Measurements from ENCODE around the gene PTF1A.

PTF1A gene, protein sequence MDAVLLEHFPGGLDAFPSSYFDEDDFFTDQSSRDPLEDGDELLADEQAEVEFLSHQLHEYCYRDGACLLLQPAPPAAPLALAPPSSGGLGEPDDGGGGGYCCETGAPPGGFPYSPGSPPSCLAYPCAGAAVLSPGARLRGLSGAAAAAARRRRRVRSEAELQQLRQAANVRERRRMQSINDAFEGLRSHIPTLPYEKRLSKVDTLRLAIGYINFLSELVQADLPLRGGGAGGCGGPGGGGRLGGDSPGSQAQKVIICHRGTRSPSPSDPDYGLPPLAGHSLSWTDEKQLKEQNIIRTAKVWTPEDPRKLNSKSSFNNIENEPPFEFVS

DNA sequence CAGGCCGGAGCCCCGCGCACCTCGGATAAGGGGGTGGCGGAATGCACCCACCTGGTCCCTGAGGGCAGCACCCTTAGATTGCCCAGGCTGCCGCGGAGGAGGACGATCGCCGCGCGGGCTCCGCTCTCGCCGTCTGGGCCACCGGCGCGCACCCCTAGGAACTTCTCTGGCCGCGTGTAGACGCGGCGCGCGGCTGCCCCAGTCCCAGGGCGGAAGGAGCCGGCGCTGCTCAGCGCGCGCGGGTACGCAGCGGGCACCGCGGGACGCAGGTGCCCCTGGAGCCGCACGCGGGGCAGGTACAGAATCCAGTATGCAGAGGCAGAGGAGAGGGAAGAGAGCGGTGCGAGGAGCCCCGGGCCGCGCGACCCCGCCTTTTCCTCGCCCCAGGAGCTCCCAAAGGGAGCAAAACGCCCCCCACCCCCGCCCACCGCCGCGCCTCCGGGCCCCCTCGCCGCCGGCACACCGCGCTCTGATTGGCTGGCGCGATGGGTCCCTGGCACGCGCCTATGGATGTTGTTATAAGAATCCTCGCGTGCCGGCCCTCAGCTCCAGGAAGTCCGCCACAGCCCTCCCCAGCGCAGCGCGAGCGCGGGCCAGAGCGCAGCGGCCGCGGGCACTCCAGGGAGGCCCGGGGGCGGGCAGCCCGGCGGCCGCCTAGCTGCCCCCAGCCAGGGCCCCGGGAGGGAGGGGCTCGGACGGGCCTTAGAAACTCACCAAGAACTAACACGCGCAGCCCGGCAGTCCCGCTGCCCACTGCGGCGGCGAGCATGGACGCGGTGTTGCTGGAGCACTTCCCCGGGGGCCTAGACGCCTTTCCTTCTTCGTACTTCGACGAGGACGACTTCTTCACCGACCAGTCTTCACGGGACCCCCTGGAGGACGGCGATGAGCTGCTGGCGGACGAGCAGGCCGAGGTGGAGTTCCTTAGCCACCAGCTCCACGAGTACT lies at the start of gene PTF1A:
Gene PTF1A, plus strand, starts transcription at position 549 of the 948 bp plus-strand sequence. Its CDS starts 219 bp downstream, at position 768.
- no peak for DNase-seq (ENCODE audit: low spot score)

DNA sequence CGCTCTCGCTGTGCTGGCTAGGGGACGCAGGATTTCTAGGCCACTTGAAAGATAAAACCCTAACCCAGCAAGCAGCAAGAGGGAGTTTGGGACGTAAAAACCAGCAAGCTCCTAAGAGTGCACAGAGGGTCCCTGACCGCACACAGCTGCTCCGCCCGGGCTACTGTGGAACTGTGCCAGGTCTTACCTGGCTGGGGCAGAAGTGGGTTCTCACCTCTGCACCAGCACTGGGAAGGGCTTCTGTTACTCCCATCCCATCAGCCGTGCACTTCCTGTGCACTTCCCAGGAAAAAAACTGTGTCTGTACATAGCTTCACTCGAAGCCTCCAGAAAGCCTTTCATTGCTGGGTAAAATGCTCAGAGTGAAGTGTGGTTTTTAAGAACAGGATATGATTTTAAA lies 45.9 kb upstream of the PTF1A start:
- DNase-seq (ENCODE audit: low spot score), result no peak

- no peak for DNase-seq (ENCODE audit: low spot score)
Observed at GRCh38 chr10:23147035-23147434, 45.1 kb upstream of the PTF1A start.

- DNase-seq (ENCODE audit: low spot score), result no peak
Observed at GRCh38 chr10:23148214-23148613, 43.9 kb upstream of the PTF1A start.

- DNase-seq (ENCODE audit: low spot score), result no peak
Observed at GRCh38 chr10:23150091-23150490, 42.0 kb upstream of the PTF1A start.

- DNase-seq (ENCODE audit: low spot score), result no peak
Observed at GRCh38 chr10:23150610-23151009, 41.5 kb upstream of the PTF1A start.

DNA sequence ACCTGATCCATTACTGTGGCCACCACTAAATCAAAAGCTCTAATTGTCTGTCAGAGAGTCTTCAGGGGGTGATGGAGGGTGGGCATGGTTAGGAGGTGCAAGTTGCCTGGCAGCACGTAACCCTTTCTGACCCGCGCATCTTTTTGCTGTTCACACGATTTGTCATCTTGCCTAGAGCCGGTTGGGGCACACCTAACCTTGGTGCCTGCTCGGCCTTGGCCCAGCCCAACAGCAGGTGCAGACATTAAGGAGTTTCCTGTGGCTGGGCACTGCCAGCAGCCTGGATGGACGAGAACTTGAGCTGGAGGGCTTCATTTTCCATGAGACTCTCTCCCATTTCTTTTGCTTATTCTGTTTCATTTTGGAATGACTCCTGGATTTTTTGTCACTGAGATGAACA lies 41.0 kb upstream of the PTF1A start:
- DNase-seq (ENCODE audit: low spot score), result no peak

DNA sequence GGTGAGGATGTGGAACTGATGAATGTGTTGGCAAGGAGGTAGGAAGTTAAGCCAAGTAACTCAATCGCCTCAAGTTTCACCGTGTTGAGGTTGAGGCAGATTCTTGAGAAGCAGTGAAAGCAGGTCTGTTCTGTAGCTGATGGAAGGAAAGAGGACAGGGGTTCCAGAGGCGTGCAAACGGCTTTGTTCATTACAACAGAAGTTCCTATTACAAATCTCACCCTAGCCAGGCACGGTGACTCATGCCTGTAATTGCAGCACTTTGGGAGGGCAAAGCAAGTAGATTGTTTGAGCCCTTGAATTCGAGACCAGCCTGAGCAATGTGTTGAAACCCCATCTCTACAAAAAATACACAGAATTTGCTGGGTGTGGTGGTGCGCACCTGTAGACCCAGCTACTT lies 36.9 kb upstream of the PTF1A start:
- no peak for DNase-seq (ENCODE audit: low spot score)

GRCh38 chr10:23156447-23157150 lies 35.5 kb upstream of the PTF1A start:
- DNase-seq (ENCODE audit: low spot score), result no peak

DNA sequence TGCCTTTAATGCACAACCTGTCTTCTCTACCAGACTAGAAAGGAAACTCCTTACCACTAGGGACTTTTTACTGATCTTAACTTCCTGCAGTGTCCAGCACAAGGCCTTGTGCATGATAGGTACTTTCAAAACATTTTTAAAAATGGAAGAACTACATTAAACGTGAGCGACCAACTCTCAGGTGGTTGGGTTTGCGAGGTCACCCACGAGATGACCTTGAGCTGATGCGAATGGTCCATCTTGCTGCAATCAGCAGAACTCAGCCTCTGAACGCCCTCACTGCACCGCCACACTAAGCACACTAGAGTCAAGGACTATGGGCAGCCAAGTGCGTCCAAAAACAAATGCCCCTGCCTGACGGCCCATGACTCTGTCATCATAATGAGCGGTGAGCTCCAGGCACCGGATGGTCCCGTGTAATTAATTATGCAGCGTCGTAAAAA lies 34.9 kb upstream of the PTF1A start:
- DNase-seq (ENCODE audit: low spot score), result no peak

DNA sequence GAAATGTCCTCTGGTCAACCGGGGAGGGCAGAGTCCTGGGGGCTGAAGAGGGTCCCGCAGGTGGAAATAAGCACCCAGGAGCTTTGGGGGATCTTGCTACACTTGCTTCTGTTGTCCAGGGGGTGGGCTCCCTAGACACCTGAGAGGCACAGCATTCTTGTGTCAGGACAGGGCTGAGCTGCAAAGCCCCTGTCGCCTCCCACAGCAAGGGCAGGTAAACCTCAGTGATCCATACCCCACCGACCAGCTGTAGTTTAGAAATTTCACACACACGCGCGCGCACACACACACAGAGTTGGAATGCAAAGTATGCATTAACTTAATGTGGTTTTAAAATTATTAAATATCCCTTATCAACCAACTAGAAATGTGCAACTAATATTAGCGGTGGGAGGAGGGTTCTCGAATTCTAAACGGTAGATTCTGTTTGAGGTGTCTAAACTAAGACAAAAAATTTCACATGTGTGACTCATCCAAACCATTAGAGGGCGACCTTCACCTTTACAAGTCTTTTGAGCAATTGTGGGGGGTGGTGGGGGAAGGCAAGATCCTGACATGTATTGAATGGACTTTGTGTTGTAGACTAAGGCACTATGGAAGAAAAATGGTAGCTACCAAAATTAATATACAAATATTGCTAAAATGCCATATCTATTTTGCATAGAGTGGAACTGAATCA lies 34.3 kb upstream of the PTF1A start:
- peak; percentile 15 for DNase-seq (ENCODE audit: low spot score)

- DNase-seq (ENCODE audit: low spot score), result peak; percentile 60
Observed at GRCh38 chr10:23158370-23158769, 33.7 kb upstream of the PTF1A start.

DNA sequence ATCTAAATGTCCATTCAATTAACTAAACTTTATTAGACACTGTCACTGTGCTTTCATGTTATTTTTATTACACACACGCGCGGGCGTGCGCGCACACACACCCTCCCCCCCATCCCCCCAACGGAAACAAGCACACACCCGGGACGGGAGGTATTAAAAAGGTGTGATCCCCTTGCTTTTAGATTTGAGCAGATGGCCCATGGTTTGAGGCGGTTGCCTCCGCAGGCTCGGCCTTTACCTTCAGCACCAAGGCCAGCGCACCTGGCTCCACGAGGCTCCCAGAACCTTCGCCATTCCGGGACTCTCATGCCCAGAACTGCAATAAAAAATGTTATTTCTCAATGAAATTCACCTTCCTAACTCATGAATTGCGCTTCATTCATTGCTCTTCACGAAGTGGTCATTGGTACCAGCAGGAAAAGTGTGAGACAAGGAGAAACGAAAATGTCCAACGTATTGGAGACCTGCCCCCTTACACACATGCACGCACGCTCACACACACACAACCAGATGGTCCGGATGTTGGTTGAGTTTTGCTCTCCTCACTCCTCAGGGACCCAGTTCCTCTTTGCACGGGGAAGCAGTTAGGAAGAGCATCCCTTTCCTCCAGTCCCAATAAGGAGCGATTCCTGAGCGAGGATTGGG lies 20.8 kb upstream of the PTF1A start:
- DNase-seq (ENCODE audit: low spot score), result no peak

- DNase-seq (ENCODE audit: low spot score), result no peak
Observed at GRCh38 chr10:23172429-23173213, 19.5 kb upstream of the PTF1A start.

DNA sequence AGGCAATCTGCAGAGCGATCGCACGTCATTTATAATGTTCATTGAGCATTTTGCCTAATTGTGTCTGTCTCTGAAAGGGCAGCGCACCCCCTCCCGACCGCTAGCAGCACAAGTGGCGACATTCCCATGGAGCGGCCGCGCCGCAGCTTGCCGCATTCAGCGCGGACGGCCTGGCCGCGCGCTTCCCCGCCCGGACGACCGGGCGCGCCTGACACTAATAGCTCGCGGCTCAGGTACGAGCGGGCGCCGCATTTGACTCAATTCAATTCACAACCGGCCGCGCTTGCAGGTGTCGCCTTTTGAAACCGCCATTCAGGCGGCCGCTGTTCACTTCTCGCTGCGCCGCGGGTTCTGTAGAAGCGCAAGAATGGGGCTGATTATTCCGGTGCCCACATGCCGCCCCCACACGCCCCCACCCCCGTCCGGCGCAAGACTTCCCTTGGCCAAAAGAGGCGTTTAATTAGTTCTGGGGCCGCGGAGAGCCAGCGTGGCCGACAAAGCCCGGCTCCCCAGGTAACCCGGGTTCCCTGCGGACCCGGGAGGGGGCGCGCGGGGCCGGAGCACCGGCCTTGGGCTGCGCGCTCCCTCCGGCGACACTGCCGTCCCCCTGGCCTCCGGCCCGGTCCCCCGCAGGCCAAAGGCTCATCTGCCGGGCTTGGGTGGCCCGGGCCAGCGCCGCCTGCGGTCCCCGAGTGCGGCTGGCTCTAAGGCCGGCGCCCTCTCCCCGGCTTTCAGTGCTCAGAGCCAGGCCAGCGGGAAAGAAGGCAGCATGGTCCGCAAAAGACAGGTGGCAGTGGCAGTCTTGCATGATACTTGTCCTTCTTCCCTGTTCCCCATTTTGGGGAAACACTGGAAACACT lies 18.7 kb upstream of the PTF1A start:
- DNase-seq (ENCODE audit: low spot score), result no peak

- no peak for DNase-seq (ENCODE audit: low spot score)
Observed at GRCh38 chr10:23174074-23174976, 17.8 kb upstream of the PTF1A start.

GRCh38 chr10:23174977-23175512 lies 17.1 kb upstream of the PTF1A start:
- DNase-seq (ENCODE audit: low spot score), result no peak

DNA sequence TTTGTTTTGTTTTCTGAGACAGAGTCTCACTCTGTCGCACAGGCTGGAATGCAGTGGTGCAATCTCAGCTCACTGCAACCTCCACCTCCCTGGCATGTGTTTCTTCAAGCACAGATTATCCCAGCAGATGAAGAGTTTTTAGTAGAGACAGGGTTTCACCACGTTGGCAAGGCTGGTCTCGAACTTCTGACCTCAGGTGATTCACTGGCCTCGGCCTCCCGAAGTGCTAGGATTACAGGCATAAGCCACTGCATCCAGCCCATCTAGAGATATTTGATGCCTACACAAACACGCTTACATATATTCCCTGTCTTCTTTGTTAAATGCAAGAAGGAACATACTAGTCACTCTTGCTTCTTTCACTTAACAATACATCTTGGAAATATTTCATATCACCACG lies 5.9 kb upstream of the PTF1A start:
- no peak for DNase-seq (ENCODE audit: low spot score)

All from LoVo (cell line).